ENCODE measurements around the gene MROH9.

DNA sequence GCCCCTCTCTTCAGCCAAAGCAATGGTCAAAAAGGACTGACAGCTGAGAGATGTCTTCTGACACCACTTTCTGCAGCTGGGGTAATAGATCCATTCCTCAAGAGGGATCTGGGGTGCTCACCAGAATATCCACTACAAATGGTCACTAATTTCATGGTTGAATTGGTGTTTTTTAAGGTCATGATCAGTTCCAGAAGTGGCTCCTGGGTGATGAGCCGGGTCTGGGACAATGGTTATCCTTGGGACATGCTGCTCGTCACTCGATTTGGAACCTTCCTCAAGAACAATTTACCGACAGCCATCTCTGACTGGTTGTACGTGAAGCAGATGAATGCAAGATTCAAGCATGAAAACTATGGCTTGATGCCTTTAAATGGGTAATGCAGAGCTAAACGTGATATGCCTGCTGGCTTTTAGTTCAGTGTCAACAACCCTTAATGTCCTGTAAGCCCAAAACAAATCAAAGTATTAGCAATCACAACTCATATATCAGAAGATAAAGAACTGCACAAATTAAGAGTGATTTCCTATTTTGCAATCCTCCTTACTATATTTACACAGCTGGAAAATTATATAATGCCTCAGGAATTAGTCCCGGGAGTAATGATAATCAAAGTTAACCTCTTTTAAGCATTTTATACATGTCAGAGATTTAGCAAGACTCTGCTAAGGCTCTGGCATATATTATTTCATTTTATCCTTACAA is 175.4 kb downstream of the MROH9 start:
- TF ChIP-seq EZH2phosphoT487 (IDR thresholded peaks at IDR 0.05; ENCODE audit: insufficient read depth, low read depth) (no peak), EZH2 (IDR thresholded peaks at IDR 0.05; ENCODE audit: insufficient read depth, poor library complexity, severe bottlenecking) (no peak)
